VCaP (cell line): ENCODE results near the gene TMF1.

ENCODE experiments used
- H3K27ac ChIP-seq: fragments of 450-650 bp; 2 replicates; pipeline ENCODE4 v1.5.1; 2017
- CTCF ChIP-seq: fragments of 450-650 bp; conservative IDR thresholded peaks from 2 replicates; pipeline ENCODE4 v1.5.1; 2017; ENCODE audit warnings: mild to moderate bottlenecking, moderate library complexity

The TMF1 gene

GRCh38 chr3:69092030-69092516 lies 39.9 kb upstream of the TMF1 start:
- peak overlapping the region; percentile 79 for H3K27ac ChIP-seq

GRCh38 chr3:69091389-69092029 lies 39.4 kb upstream of the TMF1 start:
- H3K27ac ChIP-seq = peak overlapping the region; percentile 79

More at GRCh38 chr3:69092030-69092516, 39.9 kb upstream of the TMF1 start:
- TF ChIP-seq CTCF = no peak

GRCh38 chr3:69090021-69090420 lies 37.9 kb upstream of the TMF1 start:
- no peak for TF ChIP-seq CTCF
- H3K27ac ChIP-seq = peak overlapping the region; percentile 79

More at GRCh38 chr3:69091389-69092029, 39.4 kb upstream of the TMF1 start:
- no peak for TF ChIP-seq CTCF

DNA sequence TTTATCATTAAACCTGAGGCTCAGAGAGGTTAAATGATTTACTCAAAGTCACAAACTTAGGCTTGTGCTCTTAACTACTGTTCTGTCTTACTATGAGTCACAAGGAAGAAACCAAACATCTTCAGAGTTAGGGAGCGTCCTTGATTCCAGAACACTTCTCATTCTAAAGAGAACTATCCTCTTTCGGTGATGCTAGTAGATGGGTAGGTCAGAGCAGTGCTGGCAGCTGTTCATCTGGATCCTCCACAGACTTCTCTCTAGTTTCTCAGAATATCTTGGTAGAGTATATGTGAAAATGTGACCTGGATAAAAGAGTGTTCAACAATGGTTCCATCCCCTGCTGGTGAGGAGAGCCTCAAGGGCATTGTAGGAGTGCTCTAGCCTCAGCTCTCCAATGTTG lies 35.9 kb upstream of the TMF1 start:
- TF ChIP-seq CTCF = no peak
- H3K27ac ChIP-seq = peak overlapping the region; percentile 97; the same call in 1 of the 2 replicates

DNA sequence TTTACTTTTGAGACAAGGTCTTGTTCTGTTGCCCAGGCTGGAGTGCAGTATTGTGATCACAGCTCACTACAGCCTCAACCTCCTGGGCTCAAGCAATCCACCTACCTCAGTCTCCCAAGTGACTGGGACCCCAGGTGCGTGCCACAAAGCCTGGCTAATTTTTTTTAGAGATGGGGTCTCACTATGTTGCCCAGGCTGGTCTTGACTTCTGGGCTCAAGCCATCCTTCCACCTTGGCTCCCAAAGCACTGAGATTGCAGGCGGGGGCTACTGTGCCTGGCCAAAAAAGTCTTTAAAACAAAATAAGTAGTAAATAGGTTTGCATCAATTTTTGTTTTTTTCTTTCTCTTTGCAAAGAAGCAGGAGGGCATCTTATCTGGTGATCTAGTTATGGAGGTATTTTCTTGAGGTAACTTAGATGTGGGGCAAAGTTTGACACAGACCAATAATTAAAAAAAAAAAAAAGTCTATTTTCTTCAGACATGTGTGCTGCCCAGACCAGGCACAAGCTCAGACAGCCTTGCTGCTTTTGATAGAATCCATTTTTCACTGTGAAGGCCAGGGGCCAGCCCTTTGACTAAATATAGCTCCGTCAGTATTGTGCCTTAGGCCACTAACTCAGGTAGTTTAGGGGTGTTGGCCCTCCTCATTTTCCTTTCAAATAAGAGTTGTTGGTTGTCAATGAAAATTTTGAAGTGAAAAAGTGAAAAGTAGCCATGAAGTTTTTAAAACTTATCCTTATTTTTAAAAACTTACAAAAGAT lies 35.1 kb upstream of the TMF1 start:
- no peak for TF ChIP-seq CTCF
- H3K27ac ChIP-seq = peak overlapping the region; percentile 97

GRCh38 chr3:69085833-69086722 lies 33.9 kb upstream of the TMF1 start:
- no peak for TF ChIP-seq CTCF
- peak overlapping the region; percentile 97 for H3K27ac ChIP-seq
